Skeletal muscle satellite cell (primary cell): ENCODE data around the gene PLXNA4.

Source experiments
- H3K27me3 ChIP-seq: 2 replicates; pipeline ENCODE4 v1.7.0; 2013; ENCODE audit warnings: low read length; ENCODE audit not compliant: control insufficient read depth, insufficient read depth
- H3K36me3 ChIP-seq: 2 replicates; pipeline ENCODE4 v1.7.0; 2013; ENCODE audit warnings: mild to moderate bottlenecking, control low read depth, low read length; ENCODE audit not compliant: insufficient read depth
- H3K4me1 ChIP-seq: 2 replicates; pipeline ENCODE4 v1.7.0; 2013; ENCODE audit warnings: low read length; ENCODE audit not compliant: control insufficient read depth, insufficient read depth
- H3K4me2 ChIP-seq: 2 replicates; pipeline ENCODE4 v1.7.0; 2013; ENCODE audit warnings: mild to moderate bottlenecking, low read length
- H3K4me3 ChIP-seq: 2 replicates; pipeline ENCODE4 v1.7.0; 2013; ENCODE audit warnings: low read length
- H3K9ac ChIP-seq: 2 replicates; pipeline ENCODE4 v1.7.0; 2013; ENCODE audit warnings: mild to moderate bottlenecking, low read depth, low read length, moderate library complexity
- H3K9me3 ChIP-seq: replicated peaks from 2 replicates; pipeline ENCODE4 v1.7.0; 2013; ENCODE audit warnings: mild to moderate bottlenecking, control low read depth, low read length

Gene PLXNA4

DNA sequence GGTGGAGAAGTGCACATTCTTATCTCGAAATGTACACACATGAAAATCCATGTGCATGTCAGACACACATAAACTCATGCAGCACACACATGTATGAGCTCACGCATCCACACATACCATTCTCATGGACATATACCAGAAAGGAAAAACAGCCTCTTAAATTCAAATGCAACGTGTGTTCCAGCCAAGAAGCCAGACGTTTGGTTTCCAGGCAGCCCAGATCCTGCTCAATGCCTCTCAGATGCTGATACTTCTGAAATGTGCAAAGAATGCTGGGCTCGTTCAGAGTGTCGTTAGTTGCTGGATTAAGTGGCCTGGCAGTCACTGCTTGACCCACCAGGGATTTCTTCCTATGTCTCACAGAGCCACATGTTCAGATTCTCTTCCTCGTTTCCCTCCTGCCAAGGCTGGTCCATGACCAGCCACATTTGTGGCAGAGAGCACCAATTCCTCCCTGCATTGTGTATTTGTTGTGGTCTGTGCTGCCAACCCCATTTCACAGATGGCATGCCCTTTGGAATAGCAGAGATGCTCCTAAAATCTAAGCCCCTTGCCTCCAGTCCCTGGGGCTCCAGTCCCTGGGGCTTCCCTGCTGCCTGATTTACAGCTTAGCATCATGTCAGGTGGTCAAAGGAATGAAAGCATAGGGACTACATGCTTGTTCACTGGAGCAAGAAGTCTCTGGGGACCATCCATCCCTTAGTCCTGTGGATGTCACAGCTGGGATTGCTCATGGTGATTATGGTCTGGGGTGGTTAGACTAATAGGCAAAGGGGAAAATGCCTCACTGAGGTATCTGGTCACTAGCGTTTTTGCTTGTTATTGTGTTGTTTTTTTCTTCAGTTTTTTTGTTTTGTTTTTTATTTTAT is 426.6 kb downstream of the PLXNA4 start:
- H3K4me3 ChIP-seq = no peak overlapping the region
- no peaks in the 10 kb centered on the region for H3K27me3 ChIP-seq
- H3K4me2 ChIP-seq = no peak overlapping the region
- no peaks in the 10 kb centered on the region for H3K9me3 ChIP-seq
- no peaks in the 10 kb centered on the region for H3K36me3 ChIP-seq
- no peaks in the 10 kb centered on the region for H3K4me1 ChIP-seq
- no peak overlapping the region for H3K9ac ChIP-seq

DNA sequence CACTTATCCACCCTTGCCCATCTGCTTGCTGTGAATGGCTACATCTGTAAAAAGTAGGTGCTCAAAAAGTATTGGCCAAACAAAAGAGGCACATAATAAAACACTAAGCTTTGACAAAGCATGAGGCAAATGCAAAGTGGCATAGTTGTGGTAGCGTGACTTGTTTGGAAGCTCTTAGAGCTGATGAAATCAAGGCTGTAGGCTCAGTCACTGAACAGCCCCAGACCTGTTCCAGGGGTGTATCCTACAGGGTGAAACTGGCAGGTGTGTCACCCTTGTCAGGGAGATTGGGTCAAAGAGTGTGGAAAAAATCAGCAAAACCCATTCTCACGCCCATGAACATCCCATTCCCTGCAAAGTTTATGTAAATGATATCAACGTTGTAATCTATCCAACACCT is 427.4 kb downstream of the PLXNA4 start:
- H3K9ac ChIP-seq = no peak overlapping the region
- no peaks in the 10 kb centered on the region for H3K4me1 ChIP-seq
- no peaks in the 10 kb centered on the region for H3K9me3 ChIP-seq
- H3K4me2 ChIP-seq = no peak overlapping the region
- no peaks in the 10 kb centered on the region for H3K36me3 ChIP-seq
- H3K27me3 ChIP-seq = no peaks in the 10 kb centered on the region
- H3K4me3 ChIP-seq = no peak overlapping the region

DNA sequence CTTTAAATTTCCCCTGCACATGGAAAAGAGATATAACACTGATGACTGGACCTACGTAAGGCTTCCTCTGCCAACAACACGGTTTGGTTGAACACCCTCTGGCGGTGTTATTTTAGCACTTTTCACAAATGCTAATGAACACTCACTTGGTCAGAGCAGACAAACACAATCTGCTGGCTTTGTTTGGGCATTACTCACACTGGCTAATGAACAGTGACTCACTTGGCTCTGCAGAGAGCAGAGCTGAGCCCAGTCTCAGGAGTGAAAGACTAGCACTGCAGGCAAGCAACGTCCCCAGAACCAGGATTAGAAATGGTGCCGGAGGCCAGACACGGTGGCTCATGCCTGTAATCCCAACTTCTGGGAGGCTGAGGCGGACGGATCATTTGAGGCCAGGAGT is 430.8 kb downstream of the PLXNA4 start:
- Histone ChIP-seq H3K9me3 (no peaks in the 10 kb centered on the region), H3K9ac (no peak overlapping the region), H3K36me3 (no peaks in the 10 kb centered on the region), H3K4me1 (no peaks in the 10 kb centered on the region), H3K27me3 (no peaks in the 10 kb centered on the region), H3K4me2 (no peak overlapping the region), H3K4me3 (no peak overlapping the region)

DNA sequence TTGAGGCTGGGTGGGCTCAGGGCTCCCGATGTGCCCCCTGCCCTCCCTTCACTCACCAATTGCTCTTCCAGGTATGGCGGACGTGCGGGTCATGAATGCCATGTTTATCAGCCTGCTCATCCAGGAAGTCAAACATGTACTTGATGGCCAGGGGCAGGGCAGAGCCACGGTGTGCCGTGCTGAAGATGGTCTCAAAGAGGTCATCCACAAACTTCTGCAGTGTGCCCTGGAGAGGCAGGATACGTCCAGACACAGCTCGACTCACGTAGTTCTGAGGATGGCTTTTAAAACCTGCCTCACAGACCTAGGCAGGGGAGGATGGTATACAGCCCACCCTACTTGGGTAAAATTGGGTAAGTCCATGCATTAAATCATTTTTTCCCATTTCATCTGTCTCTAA is 431.2 kb downstream of the PLXNA4 start:
- H3K4me3 ChIP-seq = no peak overlapping the region
- no peaks in the 10 kb centered on the region for H3K36me3 ChIP-seq
- H3K4me2 ChIP-seq = no peak overlapping the region
- H3K9me3 ChIP-seq = no peaks in the 10 kb centered on the region
- H3K27me3 ChIP-seq = no peaks in the 10 kb centered on the region
- H3K4me1 ChIP-seq = no peaks in the 10 kb centered on the region
- no peak overlapping the region for H3K9ac ChIP-seq

DNA sequence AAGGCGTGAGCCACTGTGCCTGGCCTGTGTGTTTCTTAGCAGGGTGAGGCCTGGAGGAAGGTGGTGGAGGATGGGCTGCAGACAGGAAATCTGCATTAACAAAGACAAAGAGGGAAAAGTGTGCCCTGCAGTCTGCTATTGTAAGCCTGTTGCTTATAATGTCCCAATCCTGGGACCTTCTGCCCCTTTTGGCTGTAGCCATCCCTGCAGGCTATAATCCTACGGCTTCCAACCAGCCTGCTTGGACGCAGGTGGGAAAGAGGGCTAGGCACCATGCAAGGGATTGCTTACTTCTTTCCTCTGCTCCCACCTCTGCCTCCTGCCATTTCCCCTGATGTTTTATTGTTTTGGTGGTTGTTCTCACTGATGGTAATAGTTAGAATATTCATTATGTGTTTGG is 434.3 kb downstream of the PLXNA4 start:
- Histone ChIP-seq H3K27me3 (no peaks in the 10 kb centered on the region), H3K9me3 (no peaks in the 10 kb centered on the region), H3K36me3 (no peaks in the 10 kb centered on the region), H3K4me3 (no peak overlapping the region), H3K9ac (no peak overlapping the region), H3K4me2 (no peak overlapping the region), H3K4me1 (no peaks in the 10 kb centered on the region)

DNA sequence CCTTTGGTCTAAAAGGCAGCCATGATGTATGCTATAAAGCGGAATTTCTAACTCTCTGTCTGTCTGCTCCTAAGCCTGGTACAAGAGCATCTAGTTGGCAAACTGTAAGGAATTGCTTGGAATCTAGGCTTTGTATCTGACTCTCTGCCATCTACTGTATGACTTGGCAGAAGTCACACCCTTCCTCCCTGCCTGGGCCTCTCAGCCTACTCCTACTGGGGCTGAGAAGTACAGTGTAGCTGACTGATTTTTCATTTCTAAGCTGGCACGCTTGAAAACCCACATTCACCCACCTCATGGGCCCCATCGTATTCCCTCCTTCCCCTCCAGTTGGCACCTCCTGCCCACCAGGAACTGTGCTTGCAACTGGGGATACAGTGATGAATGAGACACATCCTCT is 435.2 kb downstream of the PLXNA4 start:
- Histone ChIP-seq H3K4me1 (no peaks in the 10 kb centered on the region), H3K27me3 (no peaks in the 10 kb centered on the region), H3K9ac (no peak overlapping the region), H3K36me3 (no peaks in the 10 kb centered on the region), H3K9me3 (no peaks in the 10 kb centered on the region), H3K4me2 (no peak overlapping the region), H3K4me3 (no peak overlapping the region)

DNA sequence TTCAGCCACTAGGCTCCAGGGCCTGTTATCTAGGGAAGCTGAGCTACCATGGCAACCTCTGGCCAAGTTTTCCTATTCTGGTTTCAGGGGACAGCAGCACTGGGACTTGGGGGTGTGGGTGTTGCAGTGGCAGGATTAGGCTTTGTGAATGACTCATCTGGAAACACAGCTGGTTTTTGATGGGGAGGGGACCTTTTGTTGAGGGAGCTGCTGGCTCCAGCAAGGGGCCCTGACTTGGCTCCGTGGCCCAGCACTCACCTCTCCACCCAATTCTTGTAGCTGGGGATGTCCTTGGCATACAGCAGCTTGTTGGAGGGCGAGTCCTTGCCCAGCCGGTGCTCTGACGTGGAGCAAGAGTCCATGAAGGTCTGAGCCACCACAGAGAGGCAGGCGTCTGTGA is 435.9 kb downstream of the PLXNA4 start:
- H3K4me3 ChIP-seq = no peak overlapping the region
- H3K9me3 ChIP-seq = no peaks in the 10 kb centered on the region
- no peaks in the 10 kb centered on the region for H3K27me3 ChIP-seq
- no peak overlapping the region for H3K9ac ChIP-seq
- no peaks in the 10 kb centered on the region for H3K4me1 ChIP-seq
- H3K36me3 ChIP-seq = no peaks in the 10 kb centered on the region
- no peak overlapping the region for H3K4me2 ChIP-seq

DNA sequence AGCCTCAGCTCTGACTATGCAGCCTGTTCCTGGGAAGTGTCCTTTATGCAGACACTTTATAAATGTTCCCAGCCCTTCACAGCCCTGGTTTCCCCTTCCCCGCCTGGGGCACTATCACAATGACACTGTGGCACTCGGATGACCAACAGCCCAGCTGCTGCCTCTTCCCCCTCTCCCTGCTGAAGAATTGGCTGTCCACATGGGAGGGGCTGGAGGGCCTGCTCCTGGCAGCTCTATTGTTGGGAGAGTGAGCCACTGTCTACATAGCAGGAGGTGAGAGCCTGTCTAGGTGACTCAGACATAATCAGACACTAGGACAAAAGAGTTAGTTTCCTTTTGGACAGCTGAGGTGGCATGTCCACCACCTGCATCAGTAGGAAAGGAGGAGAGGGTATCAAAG is 437.5 kb downstream of the PLXNA4 start:
- Histone ChIP-seq H3K9me3 (no peaks in the 10 kb centered on the region), H3K4me3 (no peak overlapping the region), H3K9ac (no peak overlapping the region), H3K27me3 (no peaks in the 10 kb centered on the region), H3K4me2 (no peak overlapping the region), H3K4me1 (no peaks in the 10 kb centered on the region), H3K36me3 (no peaks in the 10 kb centered on the region)

DNA sequence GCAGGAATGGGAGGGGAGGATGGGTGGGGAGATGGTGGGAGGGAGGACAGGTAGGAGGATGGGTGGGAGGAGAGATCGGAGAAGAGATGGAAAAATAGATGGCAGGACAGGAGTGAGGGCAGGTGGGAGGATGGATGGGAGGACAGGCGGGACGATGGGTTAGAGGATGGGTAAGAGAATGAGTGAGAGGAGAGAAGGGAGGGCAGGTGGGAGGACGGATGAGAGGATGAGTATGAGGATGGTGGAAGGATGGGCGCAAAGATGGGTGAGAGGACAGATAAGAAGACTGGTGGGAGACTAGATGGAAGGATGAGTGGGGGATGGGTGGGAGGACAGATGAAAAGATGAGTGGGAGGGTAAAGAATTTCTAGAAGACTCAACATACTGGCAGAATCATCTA is 438.6 kb downstream of the PLXNA4 start:
- Histone ChIP-seq H3K36me3 (no peaks in the 10 kb centered on the region), H3K9me3 (no peaks in the 10 kb centered on the region), H3K4me1 (no peaks in the 10 kb centered on the region), H3K9ac (no peak overlapping the region), H3K27me3 (no peaks in the 10 kb centered on the region), H3K4me2 (no peak overlapping the region), H3K4me3 (no peak overlapping the region)

DNA sequence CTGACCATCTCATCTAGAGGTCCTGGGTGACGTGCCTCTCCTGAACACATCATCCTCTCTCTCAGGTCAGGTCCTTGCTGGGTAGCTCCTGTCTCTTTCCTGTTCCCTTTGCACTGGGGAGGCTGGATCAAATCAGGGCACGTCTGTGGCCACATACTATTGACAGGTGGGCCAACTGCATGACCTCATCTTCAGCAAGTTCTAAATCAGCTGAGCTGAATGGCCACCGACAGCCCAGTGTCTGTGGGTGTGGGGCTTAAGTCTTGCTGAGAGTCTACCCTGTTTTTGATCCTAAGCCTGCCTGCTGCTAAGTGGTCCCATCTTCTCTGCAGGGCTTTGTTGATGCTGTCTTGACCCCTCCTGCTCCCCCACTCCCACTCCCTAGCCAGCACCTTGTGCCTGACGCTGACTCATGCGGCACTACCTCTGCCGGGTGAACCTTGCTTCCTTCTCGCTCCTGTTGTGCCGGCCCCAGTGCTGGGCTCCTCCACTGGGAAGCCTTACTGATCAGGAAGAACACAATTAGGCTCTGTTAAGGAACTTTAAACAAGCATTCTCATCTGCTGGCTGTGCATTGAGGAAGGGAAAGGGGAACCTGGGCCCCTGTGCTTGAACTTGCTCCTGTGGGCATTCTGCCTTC is 440.4 kb downstream of the PLXNA4 start:
- no peak overlapping the region for H3K4me3 ChIP-seq
- no peaks in the 10 kb centered on the region for H3K4me1 ChIP-seq
- H3K4me2 ChIP-seq = no peak overlapping the region
- H3K36me3 ChIP-seq = no peaks in the 10 kb centered on the region
- no peak overlapping the region for H3K9ac ChIP-seq
- no peaks in the 10 kb centered on the region for H3K9me3 ChIP-seq
- no peaks in the 10 kb centered on the region for H3K27me3 ChIP-seq

DNA sequence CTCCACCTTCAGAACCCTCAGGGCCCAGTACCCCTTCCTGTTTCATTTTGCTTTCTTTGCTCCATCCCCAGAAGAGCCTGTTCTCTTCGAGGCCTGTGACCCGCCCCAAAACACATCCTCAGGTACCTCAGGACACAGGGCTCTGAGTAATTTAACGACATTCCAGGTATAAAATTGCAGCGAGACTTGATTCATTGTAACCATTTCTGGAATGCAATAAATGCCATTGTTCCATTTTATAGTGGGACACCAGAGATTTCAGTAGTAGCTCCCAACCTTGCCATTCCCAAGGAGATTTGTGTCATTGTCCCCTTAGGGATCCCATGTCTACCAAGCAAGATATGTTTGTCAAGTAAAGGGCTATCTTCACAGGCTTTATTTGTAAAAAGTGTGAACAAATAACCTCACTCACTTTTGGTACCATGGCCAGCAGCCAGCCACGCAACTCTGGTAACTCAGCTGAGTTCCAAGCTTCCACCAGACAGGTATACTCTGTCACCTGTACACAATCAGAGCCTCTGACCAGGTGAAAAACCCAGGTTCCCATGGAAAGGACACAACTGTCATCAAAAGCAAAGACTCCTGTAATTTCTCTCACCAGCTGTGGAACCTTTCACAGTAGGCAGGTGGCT is 441.3 kb downstream of the PLXNA4 start:
- H3K9ac ChIP-seq = no peak overlapping the region
- H3K4me3 ChIP-seq = no peak overlapping the region
- no peak overlapping the region for H3K4me2 ChIP-seq
- H3K27me3 ChIP-seq = no peaks in the 10 kb centered on the region
- no peaks in the 10 kb centered on the region for H3K36me3 ChIP-seq
- no peaks in the 10 kb centered on the region for H3K9me3 ChIP-seq
- H3K4me1 ChIP-seq = no peaks in the 10 kb centered on the region
